ENCODE measurements around the gene GNG4. TPM values are rescaled to one million over a fixed set of nuclear protein-coding genes. Genes with fewer than 3 reads are reported as not detected.

GNG4 gene
- total and polyA plus RNA-seq, 9 of the 15 experiments (the other 6 are each of a cell fraction or from before 2014, with no cell fraction given) = 0.06 to 0.58 (median 0.08) TPM; not detected in 4

- no peaks in the 10 kb centered on the region for H3K79me2 ChIP-seq (ENCODE audit: control insufficient read depth, insufficient read depth, low read length)
- no peaks in the 10 kb centered on the region for H4K20me1 ChIP-seq (replicated peaks; ENCODE audit: control insufficient read depth, insufficient read depth, low read length)
- no peak for TF ChIP-seq SP2 (IDR thresholded peaks at IDR 0.05; ENCODE audit: extremely low read depth, low read depth, low read length, poor library complexity, severe bottlenecking)
- CTCF ChIA-PET (ENCODE audit: low intra/inter-chr PET ratio) = no interaction called here
- H3K27ac ChIP-seq (ENCODE audit: extremely low read depth, low read depth, low read length) = no peak overlapping the region
- no peaks in the 10 kb centered on the region for H3K9me1 ChIP-seq (ENCODE audit: control insufficient read depth, insufficient read depth, low read length)
- ATAC-seq = no peak
- no peak overlapping the region for H3K9ac ChIP-seq (ENCODE audit: insufficient read depth in 1 of 2, low read depth in 2 of 2, low read length in 2 of 2)
- H2AFZ ChIP-seq (ENCODE audit: low read depth, low read length) = no peak overlapping the region
- 0% methylated on average over 2 of the region's 2 CpGs for WGBS (ENCODE audit: insufficient coverage, low coverage, missing lambda C conversion rate)
- H3K27me3 ChIP-seq (ENCODE audit: control insufficient read depth in 2 of 2, insufficient read depth in 2 of 2, low read length in 2 of 2) = peaks cover 13 to 19% of the 10 kb centered on the region in 2 experiments; a peak in 3 of 5 replicates
- DNase-seq (ENCODE audit: extremely low read depth in 1 of 4, low spot score in 3 of 4) = no peak
- H3K36me3 ChIP-seq (ENCODE audit: control insufficient read depth, insufficient read depth, low read length) = no peaks in the 10 kb centered on the region
- no peak overlapping the region for H3K4me2 ChIP-seq (ENCODE audit: insufficient read depth, low read length)
- no TSS peak for BruUV-seq (replicated peaks)
- H3K4me1 ChIP-seq (replicated peaks in 1 of 2; ENCODE audit: control insufficient read depth in 2 of 2, insufficient read depth in 2 of 2, low read length in 2 of 2) = no peaks in the 10 kb centered on the region
- H3K4me3 ChIP-seq = no peak overlapping the region
- intact Hi-C loops (cut with micrococcal nuclease) (no loop called here), in situ Hi-C loops (cut with MboI) (no loop called here)
- FAIRE-seq = no peak
- POLR2A ChIA-PET = no interaction called here
- no peaks in the 10 kb centered on the region for H3K9me3 ChIP-seq (replicated peaks; ENCODE audit: control insufficient read depth, insufficient read depth, low read depth, low read length)
Observed at GRCh38 chr1:235697508-235697907, 47.9 kb upstream of the GNG4 start.

DNA sequence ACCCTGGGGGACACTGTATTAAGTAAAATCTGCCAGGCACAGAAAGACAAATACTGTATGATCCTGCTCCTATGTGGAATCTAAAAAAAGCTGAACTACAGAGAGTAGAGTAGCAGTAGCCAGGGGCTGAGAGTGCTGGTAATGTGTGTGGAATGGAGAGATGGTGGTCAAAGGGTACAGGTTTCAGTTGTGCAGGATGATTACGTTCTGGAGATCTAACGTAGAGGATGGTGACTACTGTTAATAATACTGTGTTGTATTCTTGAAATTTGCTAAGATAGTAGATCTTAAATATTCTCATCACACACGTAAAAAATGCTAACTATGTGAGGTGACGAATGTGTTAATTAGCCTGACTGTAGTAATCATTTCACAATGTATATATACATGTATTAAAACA, 39.8 kb upstream of the GNG4 start:
- ChIA-PET POLR2A (interaction anchor here (0.5 to 1.2 kb wide), 2 partner anchors 21 to 38 kb away, joined by 3 read pairs; no protein-coding TSS in a partner anchor), CTCF (ENCODE audit: low intra/inter-chr PET ratio) (no interaction called here)
- in situ Hi-C loops (cut with MboI) (no loop called here), intact Hi-C loops (cut with micrococcal nuclease) (no loop called here)
- Histone ChIP-seq H3K4me2 (ENCODE audit: insufficient read depth, low read length) (no peak overlapping the region), H4K20me1 (replicated peaks; ENCODE audit: control insufficient read depth, insufficient read depth, low read length) (0 out of 2 replicates have a peak, but pooled peaks cover 3% of the 10 kb centered on the region), H3K27me3 (ENCODE audit: control insufficient read depth in 2 of 2, insufficient read depth in 2 of 2, low read length in 2 of 2) (peaks cover 9 to 18% of the 10 kb centered on the region in 2 experiments), H3K36me3 (ENCODE audit: control insufficient read depth, insufficient read depth, low read length) (no peaks in the 10 kb centered on the region), H3K9me3 (replicated peaks; ENCODE audit: control insufficient read depth, insufficient read depth, low read depth, low read length) (no peaks in the 10 kb centered on the region), H3K9ac (ENCODE audit: insufficient read depth in 1 of 2, low read depth in 2 of 2, low read length in 2 of 2) (no peak overlapping the region), H3K27ac (ENCODE audit: extremely low read depth, low read depth, low read length) (no peak overlapping the region), H3K4me3 (no peak overlapping the region), H3K79me2 (ENCODE audit: control insufficient read depth, insufficient read depth, low read length) (no peaks in the 10 kb centered on the region), H2AFZ (ENCODE audit: low read depth, low read length) (no peak overlapping the region), H3K9me1 (ENCODE audit: control insufficient read depth, insufficient read depth, low read length) (no peaks in the 10 kb centered on the region), H3K4me1 (replicated peaks in 1 of 2; ENCODE audit: control insufficient read depth in 2 of 2, insufficient read depth in 2 of 2, low read length in 2 of 2) (no peaks in the 10 kb centered on the region)
- BruUV-seq (replicated peaks) = no TSS peak
- 1% methylated on average over 4 of the region's 4 CpGs for WGBS (ENCODE audit: insufficient coverage, low coverage, missing lambda C conversion rate)
- FAIRE-seq (no peak), ATAC-seq (no peak), DNase-seq (ENCODE audit: extremely low read depth in 1 of 4, low spot score in 3 of 4) (no peak)
- no peak for TF ChIP-seq MXD1 (CRISPR knock-in tag; IDR thresholded peaks at IDR 0.05; ENCODE audit: borderline replicate concordance, poor library complexity, severe bottlenecking)
- TF ChIP-seq SIRT6 (IDR thresholded peaks at IDR 0.05; ENCODE audit: low read depth, low read length) = no peak
- TF ChIP-seq ZNF431 (CRISPR knock-in tag; IDR thresholded peaks at IDR 0.05) = no peak
- TF ChIP-seq, protein P1, sequence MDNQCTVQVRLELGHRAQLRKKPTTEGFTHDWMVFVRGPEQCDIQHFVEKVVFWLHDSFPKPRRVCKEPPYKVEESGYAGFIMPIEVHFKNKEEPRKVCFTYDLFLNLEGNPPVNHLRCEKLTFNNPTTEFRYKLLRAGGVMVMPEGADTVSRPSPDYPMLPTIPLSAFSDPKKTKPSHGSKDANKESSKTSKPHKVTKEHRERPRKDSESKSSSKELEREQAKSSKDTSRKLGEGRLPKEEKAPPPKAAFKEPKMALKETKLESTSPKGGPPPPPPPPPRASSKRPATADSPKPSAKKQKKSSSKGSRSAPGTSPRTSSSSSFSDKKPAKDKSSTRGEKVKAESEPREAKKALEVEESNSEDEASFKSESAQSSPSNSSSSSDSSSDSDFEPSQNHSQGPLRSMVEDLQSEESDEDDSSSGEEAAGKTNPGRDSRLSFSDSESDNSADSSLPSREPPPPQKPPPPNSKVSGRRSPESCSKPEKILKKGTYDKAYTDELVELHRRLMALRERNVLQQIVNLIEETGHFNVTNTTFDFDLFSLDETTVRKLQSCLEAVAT (IDR thresholded peaks at IDR 0.05) = no peak
- no peak for TF ChIP-seq ZNF766 (CRISPR knock-in tag; conservative IDR thresholded peaks at IDR 0.05)
- TF ChIP-seq GTF2E2 (tag; IDR thresholded peaks at IDR 0.05) = no peak
- no peak for TF ChIP-seq E2F5 (CRISPR knock-in tag; IDR thresholded peaks at IDR 0.05)
- no peak for TF ChIP-seq GTF2A2 (tag; IDR thresholded peaks at IDR 0.05)
- no peak for TF ChIP-seq CBFA2T3 (IDR thresholded peaks at IDR 0.05)
- no peak for TF ChIP-seq ZNF224 (CRISPR knock-in tag; IDR thresholded peaks at IDR 0.05)
- no peak for TF ChIP-seq MIER1 (IDR thresholded peaks at IDR 0.05; ENCODE audit: low read depth)
- TF ChIP-seq HNRNPLL (IDR thresholded peaks at IDR 0.05; ENCODE audit: low read depth, low read length, poor library complexity, severe bottlenecking) = no peak
- TF ChIP-seq NELFE (IDR thresholded peaks at IDR 0.05; ENCODE audit: insufficient read depth, insufficient read length) = no peak

Measured in K562 (cell line).